ENCODE data around the gene PITRM1.
"Not testable (repeated sequence)": the region's sequence is repeated elsewhere in the genome, so short reads cannot be mapped to it uniquely, and the experiment has no call there.

PITRM1 gene, protein sequence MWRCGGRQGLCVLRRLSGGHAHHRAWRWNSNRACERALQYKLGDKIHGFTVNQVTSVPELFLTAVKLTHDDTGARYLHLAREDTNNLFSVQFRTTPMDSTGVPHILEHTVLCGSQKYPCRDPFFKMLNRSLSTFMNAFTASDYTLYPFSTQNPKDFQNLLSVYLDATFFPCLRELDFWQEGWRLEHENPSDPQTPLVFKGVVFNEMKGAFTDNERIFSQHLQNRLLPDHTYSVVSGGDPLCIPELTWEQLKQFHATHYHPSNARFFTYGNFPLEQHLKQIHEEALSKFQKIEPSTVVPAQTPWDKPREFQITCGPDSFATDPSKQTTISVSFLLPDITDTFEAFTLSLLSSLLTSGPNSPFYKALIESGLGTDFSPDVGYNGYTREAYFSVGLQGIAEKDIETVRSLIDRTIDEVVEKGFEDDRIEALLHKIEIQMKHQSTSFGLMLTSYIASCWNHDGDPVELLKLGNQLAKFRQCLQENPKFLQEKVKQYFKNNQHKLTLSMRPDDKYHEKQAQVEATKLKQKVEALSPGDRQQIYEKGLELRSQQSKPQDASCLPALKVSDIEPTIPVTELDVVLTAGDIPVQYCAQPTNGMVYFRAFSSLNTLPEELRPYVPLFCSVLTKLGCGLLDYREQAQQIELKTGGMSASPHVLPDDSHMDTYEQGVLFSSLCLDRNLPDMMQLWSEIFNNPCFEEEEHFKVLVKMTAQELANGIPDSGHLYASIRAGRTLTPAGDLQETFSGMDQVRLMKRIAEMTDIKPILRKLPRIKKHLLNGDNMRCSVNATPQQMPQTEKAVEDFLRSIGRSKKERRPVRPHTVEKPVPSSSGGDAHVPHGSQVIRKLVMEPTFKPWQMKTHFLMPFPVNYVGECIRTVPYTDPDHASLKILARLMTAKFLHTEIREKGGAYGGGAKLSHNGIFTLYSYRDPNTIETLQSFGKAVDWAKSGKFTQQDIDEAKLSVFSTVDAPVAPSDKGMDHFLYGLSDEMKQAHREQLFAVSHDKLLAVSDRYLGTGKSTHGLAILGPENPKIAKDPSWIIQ

DNA sequence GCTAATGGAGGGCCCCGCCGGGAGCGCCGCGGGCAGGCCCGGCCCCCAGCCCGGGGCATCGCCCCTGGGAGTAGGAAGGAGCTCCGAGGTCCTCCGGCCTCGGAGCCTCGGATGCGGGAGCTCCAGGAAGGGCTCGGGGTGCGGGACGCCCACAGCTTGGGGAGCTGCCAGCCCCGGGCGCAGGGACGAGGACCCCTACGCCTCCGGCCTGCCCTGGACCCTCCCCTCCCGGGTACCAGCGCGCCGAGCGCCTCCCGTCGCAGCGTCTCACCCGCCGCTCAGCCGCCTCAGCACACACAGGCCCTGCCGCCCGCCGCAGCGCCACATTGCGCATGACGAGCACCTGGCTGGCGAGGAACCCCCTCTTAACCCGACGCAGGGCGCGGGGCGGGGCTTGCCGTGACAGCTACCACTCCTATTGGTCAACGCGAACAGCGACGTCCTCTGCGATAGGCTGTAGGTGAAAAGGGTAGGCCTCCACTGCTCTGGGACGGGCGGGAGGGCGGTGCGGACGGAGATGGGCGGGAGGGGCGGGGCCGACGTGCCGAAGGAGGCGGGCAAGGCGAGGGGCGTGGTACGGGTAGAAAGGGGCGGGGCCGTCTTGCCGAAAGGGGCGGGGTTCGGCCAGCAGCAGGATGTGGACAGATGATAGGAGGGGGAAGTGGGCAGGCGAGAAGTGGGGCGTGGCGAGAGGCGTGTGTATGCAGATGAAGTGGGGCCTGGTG, at the start of gene PITRM1:
Gene PITRM1, minus strand, starts transcription at position 337 of the 725 bp plus-strand sequence. Its CDS starts 10 bp downstream, at position 327.
- peak within 1 kb of the TSS; percentile 88 for H3K27ac ChIP-seq
- DNase-seq (ENCODE audit: low read depth, low spot score): peak; percentile 97

DNA sequence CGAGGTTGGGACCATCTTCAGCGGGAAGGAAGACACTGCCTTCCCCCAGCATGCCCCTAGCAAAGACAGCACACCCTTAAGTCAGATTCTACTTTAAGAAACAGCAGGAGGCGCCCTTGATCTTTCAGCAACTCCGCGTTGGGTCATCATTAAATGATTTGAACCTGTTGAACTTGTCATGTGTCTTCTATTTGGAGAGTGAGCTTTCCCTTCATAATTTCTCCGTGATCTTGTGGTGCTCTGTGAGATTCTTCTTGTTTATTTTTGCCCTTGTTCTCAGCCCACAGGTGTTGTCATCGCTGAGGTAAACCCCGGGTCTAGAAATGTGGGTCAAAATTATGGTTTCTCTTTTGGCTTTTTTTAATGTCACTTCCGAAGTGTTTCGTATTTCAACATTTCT, 49.5 kb upstream of the PITRM1 start:
- no peak overlapping the region for H3K27ac ChIP-seq
- no peak for DNase-seq (ENCODE audit: low read depth, low spot score)

DNA sequence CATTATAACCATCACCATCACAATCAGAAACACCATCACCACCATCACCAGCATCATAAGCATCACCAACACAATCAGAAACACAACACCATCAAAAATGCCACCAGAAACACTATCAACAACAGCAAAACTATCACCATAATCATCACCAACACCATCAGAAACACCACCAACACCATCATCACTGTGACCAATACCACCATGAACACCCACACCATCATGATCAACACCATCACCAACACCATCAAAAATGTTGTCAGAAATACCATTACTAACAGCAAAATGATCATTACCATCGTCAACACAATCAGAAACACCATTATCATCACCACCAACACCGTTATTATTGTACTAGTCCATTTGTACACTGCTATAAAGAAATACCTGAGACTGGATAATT, 49.0 kb upstream of the PITRM1 start:
- DNase-seq (ENCODE audit: low read depth, low spot score); H3K27ac ChIP-seq: not testable (repeated sequence)

DNA sequence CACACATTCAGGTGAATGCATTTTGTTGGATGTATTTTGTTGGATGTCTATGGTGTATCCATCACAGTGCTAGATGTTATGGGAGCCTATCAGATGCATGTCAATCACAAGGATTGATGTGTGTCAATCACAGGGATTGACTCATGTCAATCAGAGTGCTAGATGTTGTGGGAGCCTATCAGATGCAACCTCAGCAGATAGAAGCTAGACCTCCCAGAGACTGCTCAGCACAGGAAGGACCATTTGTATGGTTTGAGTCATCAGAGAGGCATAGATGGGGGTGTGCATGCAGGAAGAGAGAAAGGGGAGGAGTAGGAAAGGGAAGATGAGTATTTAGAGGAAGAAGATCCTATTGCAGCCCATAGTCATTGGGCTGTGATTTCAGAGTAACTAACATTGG, 48.3 kb upstream of the PITRM1 start:
- no peak for DNase-seq (ENCODE audit: low read depth, low spot score)
- H3K27ac ChIP-seq: no peak overlapping the region

DNA sequence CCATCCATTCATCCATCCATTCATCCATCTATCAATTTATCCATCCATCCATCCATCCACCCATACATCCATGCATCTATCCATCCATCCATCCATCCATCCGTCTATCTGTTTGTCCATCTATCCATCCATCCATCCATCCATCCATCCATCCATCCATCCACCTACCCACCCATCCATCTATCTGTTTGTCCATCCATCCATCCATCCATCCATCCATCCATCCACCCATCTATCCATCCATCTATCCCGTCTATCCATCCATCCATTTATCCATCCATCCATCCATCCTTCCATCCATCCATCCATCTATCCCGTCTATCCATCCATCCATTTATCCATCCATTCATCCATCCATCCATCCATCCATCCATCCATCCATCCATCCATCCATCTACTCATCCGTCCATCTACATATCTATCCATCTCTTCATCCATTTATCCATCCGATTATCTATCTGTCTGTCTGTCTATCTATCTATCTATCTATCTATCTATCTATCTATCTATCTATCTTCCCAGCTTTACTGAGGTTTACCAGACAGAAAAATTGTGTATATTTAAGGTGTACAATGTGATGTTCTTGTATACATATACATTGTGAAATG, 46.5 kb upstream of the PITRM1 start:
- DNase-seq (ENCODE audit: low read depth, low spot score); H3K27ac ChIP-seq: not testable (repeated sequence)

DNA sequence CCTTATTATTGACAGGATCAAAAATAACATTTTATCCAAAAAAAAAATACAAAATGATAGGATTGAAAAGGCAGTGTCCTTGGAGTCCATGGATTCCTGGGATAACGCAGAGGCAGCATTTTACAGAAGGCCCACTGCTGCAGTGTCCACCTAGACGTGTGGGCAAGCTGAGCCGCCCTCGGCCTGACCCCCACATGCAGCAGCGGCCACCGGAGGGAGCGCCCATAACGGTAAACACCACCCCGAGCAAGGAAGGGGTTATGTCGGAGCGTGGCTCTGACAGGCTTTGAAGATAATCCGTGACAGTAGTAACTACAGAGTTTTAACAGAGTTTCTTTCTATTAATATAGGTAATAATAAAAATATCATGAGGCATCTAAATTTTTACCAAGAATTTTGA, 45.3 kb upstream of the PITRM1 start:
- H3K27ac ChIP-seq: no peak overlapping the region
- no peak for DNase-seq (ENCODE audit: low read depth, low spot score)

DNA sequence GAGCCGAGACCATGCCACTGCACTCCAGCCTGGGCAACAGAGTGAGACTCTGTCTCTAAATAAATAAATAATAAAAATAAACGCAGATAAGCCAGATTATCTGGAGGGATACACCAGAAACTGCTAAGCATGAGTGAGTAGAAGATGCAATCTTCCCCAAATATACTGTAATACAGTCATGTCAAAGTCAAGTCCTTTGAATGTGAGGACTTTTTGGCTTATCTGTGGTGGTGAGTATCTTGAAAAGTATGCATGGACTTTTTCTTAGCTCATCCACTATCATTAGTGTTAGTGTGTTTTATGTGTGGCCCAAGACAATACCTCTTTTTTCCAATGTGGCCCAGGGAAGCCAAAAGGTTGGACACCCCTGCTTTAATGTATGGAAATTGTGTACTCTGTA, 44.7 kb upstream of the PITRM1 start:
- H3K27ac ChIP-seq: peak overlapping the region; percentile 15
- DNase-seq (ENCODE audit: low read depth, low spot score): no peak

DNA sequence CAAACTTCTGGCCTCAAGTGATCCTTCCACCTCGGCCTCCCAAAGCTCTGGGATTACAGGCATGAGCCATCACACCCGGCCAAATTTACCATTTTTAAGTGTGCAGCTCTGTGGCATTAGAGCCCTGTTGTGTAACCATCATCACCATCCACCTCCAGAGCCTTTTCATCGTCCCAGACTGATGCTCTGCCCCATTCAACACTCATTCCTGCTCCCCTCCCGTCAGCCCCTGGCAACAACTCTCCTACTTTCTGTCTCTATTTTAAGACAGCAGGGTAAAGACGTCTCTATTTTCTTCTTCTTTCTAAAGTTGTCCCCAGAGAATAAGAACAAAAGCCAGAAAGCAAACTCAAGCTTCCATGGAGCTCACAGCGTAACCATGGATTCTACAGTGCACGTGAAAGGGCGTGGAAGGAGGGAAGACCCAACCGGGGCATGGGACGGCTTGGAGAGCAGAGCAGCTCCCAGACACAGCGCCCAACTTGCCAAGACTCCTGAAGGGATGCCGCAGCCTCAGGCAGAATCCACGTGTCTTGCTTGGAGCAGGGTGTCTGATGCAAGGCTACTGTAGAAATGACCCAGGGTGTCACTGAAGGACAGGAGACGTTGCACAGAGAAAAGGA, 42.7 kb upstream of the PITRM1 start:
- H3K27ac ChIP-seq: no peak overlapping the region

DNA sequence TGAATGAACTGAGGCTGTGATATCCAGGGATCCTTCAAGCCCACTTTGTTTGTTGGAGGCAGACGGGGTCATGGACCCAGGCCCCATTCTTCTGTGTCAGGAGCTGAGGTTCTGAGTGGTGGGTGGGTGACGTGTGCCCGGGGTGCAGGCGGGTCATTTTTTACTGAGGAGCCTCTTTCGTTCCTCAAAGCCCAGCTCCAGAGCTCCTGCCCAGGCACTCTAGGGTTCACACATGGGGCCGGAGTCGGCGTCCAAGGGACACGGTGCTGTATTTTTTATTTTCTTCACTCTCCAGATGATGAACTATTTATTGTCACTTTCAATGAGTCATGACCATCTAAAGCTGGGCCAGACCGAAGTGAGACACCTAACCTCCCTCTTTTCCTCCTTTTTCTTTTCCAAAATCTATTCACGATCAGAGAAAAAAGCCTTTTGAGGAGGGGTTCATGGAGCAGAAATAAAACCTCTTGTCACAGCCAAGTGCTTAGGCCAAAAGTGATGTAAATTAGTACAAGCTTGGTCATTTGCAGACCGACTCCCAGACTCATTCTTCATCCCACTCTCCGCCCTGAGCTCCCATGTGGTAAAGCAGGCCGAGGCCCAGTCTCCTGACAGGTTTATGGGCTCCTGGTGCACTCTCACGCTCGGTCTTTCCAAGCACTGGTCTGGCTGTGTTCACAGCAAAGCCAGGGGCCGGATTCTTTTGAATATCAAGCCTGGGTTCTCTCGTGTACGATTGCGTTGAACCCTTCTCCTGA, 41.4 kb upstream of the PITRM1 start:
- no peak for DNase-seq (ENCODE audit: low read depth, low spot score)
- H3K27ac ChIP-seq: no peak overlapping the region

More for the DNA sequence above, 42.7 kb upstream of the PITRM1 start:
- no peak for DNase-seq (ENCODE audit: low read depth, low spot score)

DNA sequence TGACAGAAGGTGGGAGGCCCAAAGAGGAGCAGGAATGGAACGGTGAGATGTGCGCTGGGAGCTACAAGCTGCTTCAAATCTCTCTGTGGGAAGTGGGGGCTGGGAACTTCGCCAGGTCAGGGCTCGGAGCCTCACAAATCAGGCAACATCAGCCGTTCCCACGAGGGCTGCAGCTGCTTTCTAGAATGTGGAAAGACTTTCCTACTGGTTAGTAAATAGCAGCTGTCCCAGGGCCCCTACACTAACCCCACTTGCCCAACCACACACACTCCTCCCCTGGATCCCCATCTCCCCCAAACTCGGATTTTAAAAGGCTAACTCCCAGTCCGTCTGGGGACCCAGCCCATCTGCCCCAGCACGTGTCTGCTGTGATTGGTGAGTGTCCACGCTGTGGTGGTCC, 40.6 kb upstream of the PITRM1 start:
- no peak for DNase-seq (ENCODE audit: low read depth, low spot score)
- H3K27ac ChIP-seq: no peak overlapping the region

DNA sequence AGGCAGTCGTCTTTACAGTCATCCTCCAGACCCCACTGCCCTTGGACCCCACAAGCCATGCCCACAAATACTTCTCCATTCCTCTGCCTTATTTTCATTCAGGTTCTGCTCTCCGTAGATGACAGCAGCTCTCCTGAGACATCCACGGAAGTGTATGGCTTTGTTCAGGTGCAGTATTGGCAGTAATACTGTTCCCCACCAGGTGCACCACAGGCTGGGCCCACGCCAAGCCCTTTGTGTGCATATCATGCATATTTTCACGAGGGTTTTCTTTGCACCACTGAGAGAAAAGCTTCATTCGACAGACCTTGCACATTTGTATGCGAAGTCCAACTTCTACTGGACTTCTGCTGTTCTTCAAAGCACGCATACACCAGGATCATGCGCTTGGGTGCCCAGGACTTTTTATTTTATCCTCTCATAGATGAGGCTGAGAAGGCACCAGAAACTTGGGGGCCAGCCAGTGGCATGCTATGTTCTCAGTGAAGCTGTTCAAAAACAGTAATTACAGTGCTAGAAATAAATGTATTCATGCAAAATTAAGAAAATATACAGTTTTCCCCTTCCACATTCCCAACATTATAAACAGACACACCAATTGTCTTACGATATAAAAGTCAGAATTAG, 37.8 kb upstream of the PITRM1 start:
- DNase-seq (ENCODE audit: low read depth, low spot score): no peak
- no peak overlapping the region for H3K27ac ChIP-seq

DNA sequence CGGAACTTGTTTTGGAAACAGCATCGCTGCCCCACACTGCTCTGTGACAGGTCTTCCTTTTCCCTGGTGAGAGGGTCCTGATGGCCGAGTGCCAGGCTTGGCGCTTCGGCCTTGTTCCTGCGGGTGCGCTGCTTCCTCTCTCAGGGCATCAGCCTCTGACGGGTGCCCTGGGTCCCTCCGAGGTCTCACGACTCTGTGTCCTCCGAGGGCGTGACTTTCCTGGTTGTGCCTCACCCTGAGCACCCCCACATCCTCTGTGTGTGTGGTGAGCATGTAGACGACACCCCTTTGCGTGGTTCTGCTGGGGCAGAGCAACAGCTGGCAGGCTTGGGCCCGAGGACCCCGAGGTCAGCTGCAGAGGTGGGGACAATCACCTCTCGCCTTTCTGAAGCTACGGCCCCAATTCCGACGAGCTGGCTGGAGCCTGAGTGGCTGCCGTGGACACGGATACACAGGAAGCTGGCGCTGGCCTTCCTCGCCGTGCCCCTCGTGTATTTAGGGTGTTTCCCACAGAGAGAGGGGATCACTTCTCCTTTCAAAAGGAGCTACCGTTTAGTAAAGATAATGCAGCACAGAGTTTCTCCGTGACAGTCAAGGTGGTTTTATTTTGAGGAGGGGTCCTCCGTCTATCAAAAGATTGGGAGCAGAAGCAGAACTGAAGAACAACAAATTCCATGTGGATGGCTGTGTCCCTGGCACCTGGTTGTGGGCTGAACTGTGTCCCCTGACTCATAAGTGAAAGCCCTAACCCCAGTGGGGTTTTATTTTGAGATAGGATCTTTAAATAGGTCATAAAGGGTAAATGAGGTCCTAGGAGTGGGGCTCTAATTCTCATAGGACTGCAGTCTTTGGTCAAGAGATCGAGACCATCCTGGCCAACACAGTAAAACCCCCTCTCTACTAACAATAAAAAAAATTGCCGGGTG, 36.2 kb upstream of the PITRM1 start:
- H3K27ac ChIP-seq: no peak overlapping the region
- no peak for DNase-seq (ENCODE audit: low read depth, low spot score)

DNA sequence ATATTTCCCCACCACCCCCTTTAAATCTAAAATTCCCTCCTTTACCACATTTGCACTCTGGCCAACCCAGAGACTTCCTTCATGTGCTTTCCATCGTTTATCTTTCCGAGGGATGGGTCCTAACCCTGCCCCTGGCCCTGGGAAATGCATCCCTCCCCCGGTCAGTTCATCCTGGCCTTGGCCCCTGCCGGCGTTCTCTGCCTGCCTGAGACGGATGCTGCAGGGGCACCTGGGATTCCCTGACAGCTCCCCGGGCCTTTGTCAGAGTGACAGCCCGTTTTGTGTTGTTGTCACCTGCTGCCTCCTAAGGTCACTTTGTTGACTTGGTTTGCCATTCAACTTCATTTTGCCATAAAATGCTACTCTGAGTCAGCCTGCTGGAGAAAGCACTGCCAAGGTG, 34.8 kb upstream of the PITRM1 start:
- no peak overlapping the region for H3K27ac ChIP-seq
- no peak for DNase-seq (ENCODE audit: low read depth, low spot score)

DNA sequence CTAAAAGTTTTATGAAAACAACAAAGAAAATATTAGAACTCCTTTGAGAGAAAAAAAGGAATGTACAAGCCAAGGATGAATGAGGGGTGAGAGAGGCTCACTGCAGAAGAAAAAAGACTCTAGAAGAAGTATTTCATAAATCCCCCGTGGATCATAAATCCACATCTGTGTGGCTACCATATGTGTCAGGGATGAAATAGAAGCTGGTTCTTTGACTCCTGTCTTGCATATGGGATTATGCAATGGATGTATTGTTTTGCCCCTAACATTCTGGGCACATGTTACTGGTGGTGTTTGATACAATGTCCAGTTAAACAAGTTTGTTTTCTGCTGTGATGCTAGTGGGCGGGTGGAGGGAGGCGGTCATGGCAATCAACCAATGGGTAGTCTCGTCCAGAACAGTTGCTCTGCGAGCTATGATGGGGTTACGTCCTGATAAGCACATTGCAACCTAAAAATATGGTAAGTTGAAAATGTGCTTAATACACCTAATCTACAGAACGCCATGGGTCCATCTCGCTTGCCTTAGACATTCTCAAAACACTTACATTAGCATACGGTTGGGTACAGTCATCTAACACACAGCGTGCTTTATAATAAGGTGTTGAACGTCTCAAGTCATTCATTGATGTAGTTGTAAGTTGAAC, 34.1 kb upstream of the PITRM1 start:
- DNase-seq (ENCODE audit: low read depth, low spot score): no peak
- H3K27ac ChIP-seq: no peak overlapping the region

DNA sequence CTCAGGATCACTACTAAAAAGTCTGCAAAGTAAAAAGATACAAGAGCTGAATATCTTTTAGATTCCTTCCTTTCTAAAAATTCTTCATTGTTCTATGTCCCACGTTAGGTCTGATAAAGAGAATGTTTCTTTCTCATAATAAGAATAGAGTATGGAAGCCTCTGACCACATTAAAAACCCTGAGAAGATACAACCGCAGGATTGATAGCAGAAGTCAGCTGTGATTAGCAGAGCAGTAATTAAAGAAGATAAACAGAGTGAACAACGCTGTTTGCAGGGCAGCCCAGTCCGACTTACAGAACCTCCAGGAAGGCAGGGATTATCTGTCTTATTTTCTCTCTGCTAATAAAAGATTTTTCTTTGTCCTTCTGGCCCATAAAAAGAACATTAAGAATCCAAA, 31.4 kb upstream of the PITRM1 start:
- no peak overlapping the region for H3K27ac ChIP-seq
- no peak for DNase-seq (ENCODE audit: low read depth, low spot score)

DNA sequence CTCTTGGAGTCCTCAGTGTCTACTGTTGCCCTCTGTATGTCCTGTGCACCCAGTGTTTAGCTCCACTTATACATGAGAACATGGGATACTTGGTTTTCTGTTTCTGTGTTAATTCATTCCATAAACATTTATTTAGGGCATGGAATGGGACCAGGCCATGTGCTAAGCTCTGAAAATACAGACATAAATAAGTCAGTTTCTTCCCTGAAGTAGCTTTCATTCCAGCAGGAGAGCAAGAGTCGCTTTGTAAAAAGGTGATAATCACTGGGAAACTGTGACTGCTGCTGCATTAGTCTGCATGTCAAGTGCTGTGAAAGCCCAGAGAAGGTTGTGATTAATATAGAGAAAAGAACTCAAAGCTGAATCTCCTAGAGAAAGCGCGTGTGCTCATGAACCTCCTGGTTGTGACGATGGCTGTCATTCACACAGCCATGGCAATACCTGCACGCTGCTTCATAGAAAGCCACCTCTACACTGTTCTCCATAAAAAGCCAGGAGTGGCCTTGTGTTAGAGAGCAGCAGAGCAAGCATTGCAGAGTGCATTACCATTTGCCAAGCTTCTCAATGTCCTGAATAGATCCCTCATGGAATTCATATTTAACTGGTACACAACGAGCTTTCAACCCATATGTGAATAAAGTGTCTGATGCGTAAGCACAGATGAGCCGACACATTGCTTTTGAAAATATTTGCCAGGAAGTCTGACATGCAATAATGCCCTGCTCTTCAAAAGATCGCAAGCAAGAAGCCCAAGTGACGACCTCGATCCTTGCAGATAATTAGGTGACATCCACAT, 30.6 kb upstream of the PITRM1 start:
- DNase-seq (ENCODE audit: low read depth, low spot score): no peak
- H3K27ac ChIP-seq: no peak overlapping the region

Data from epithelial cell of prostate (primary cell).